Rectal smooth muscle tissue (tissue), 1 donor: ENCODE measurements around the gene AADACL3.
"Not testable (repeated sequence)": the region's sequence is repeated elsewhere in the genome, so short reads cannot be mapped to it uniquely, and the experiment has no call there.

Experiments used
- H3K27ac ChIP-seq: one replicate; pipeline ENCODE4 v1.7.0; 2013; ENCODE audit warnings: low read depth, low read length, inconsistent platforms
- H3K27me3 ChIP-seq: one replicate; pipeline ENCODE4 v1.7.0; 2013; ENCODE audit warnings: low read length; ENCODE audit not compliant: control insufficient read depth, insufficient read depth
- H3K36me3 ChIP-seq: one replicate; pipeline ENCODE4 v1.7.0; 2013; ENCODE audit warnings: low read length; ENCODE audit not compliant: control insufficient read depth, insufficient read depth
- H3K4me1 ChIP-seq: one replicate; pipeline ENCODE4 v1.7.0; 2013; ENCODE audit warnings: low read length; ENCODE audit not compliant: control insufficient read depth, insufficient read depth
- H3K4me3 ChIP-seq: one replicate; pipeline ENCODE4 v1.7.0; 2013; ENCODE audit warnings: low read length
- H3K9ac ChIP-seq: one replicate; pipeline ENCODE4 v1.7.0; 2013; ENCODE audit warnings: low read length

Gene AADACL3

DNA sequence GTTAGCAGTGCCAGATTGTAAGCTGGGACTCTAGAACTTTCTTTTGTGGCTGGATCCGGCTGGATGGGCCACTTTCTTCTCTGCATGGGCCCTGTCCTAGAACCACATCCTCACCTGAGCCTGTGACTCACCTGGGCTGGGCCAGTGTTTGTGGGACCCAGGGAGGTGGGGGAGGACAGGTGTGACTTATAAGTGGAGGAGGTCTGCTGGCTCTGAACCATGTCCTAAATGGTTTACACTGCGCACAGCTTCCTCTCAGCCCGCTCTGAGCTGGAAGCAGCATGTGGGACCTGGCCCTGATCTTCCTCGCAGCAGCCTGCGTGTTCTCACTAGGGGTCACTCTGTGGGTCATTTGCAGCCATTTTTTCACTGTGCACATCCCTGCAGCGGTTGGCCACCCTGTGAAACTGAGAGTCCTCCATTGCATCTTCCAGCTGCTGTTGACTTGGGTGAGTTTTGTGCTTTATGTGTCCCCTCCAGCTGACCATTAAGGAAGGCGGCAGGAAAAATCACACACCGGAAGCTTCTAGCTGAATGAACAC is at the start of gene AADACL3:
AADACL3 (plus strand) TSS at position 215 of the 542 bp plus-strand sequence; CDS start at position 282, 67 bp downstream.
- H3K36me3 ChIP-seq: no peaks in the 10 kb centered on the region
- no peaks in the 10 kb centered on the region for H3K27me3 ChIP-seq
- H3K4me3 ChIP-seq: no peak within 1 kb of the TSS
- H3K27ac ChIP-seq: no peak within 1 kb of the TSS
- H3K9ac ChIP-seq: no peak within 1 kb of the TSS
- H3K4me1 ChIP-seq: no peaks in the 10 kb centered on the region

DNA sequence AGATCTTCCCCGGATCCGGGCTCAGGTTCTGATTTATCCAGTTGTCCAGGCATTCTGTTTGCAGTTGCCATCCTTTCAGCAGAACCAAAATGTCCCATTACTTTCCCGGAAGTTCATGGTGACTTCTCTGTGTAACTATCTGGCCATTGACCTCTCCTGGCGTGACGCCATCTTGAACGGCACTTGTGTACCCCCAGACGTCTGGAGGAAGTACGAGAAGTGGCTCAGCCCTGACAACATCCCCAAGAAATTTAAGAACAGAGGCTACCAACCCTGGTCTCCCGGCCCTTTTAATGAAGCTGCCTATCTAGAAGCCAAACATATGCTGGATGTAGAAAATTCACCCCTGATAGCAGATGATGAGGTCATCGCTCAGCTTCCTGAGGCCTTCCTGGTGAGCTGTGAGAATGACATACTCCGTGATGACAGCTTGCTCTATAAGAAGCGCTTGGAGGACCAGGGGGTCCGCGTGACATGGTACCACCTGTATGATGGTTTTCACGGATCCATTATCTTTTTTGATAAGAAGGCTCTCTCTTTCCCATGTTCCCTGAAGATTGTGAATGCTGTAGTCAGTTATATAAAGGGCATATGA is 49.7 kb upstream of the AADACL3 start:
- no peak overlapping the region for H3K9ac ChIP-seq

GRCh38 chr1:12669529-12670068 is 46.3 kb upstream of the AADACL3 start:
- H3K9ac ChIP-seq: no peak overlapping the region

More for the DNA sequence above, 49.7 kb upstream of the AADACL3 start:
- Histone ChIP-seq H3K27me3 (no peaks in the 10 kb centered on the region), H3K36me3 (no peaks in the 10 kb centered on the region), H3K27ac (no peak overlapping the region), H3K4me1 (no peaks in the 10 kb centered on the region), H3K4me3 (no peak overlapping the region)

DNA sequence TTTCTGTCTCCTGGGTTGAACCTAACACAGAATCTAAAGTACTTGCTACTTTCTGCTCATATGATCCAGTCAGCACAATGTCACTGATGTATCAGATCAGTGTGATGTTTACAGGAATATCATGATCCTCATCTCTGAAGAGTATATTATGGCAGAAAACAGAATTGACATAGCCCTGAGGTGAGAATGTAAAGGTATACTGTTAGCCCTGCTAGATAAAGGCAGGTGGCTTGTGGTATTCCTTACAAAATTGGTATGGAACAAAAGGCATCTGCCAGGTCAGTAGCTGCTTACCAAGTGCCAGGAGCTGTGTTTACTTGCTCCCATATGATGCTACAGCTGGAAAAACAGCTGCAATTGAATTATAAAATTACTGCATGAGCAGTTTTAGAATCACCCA is 41.6 kb upstream of the AADACL3 start:
- no peaks in the 10 kb centered on the region for H3K36me3 ChIP-seq
- H3K4me3 ChIP-seq: no peak overlapping the region
- no peak overlapping the region for H3K27ac ChIP-seq
- no peaks in the 10 kb centered on the region for H3K27me3 ChIP-seq
- H3K4me1 ChIP-seq: no peaks in the 10 kb centered on the region
- H3K9ac ChIP-seq: no peak overlapping the region

More at GRCh38 chr1:12669529-12670068, 46.3 kb upstream of the AADACL3 start:
- no peak overlapping the region for H3K4me3 ChIP-seq
- H3K27me3 ChIP-seq: no peaks in the 10 kb centered on the region
- no peak overlapping the region for H3K27ac ChIP-seq
- H3K36me3 ChIP-seq: no peaks in the 10 kb centered on the region
- H3K4me1 ChIP-seq: no peaks in the 10 kb centered on the region

DNA sequence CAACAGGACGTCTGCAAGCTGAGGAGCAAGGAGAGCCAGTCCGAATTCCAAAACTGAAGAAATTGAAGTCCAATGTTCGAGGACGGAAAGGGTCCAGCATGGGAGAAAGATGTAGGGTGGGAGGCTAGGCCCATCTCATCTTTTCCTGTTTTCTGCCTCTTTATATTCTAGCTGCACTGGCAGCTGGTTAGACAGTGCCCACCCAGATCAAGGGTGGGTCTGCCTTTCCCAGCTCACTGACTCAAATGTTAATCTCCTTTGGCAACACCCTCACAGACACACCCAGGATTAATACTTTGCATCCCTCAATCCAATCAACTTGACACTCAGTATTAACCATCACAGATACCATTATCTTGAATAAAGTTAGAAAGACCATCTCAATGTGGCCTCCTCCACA is 39.8 kb upstream of the AADACL3 start:
- not testable (repeated sequence) for H3K9ac ChIP-seq, H3K4me3 ChIP-seq

GRCh38 chr1:12677565-12677964 is 38.3 kb upstream of the AADACL3 start:
- no peak overlapping the region for H3K4me3 ChIP-seq
- no peak overlapping the region for H3K27ac ChIP-seq
- H3K9ac ChIP-seq: no peak overlapping the region
- no peaks in the 10 kb centered on the region for H3K4me1 ChIP-seq
- H3K27me3 ChIP-seq: no peaks in the 10 kb centered on the region
- H3K36me3 ChIP-seq: no peaks in the 10 kb centered on the region

More for the DNA sequence above, 39.8 kb upstream of the AADACL3 start:
- not testable (repeated sequence) for H3K27me3 ChIP-seq, H3K4me1 ChIP-seq, H3K36me3 ChIP-seq, H3K27ac ChIP-seq

DNA sequence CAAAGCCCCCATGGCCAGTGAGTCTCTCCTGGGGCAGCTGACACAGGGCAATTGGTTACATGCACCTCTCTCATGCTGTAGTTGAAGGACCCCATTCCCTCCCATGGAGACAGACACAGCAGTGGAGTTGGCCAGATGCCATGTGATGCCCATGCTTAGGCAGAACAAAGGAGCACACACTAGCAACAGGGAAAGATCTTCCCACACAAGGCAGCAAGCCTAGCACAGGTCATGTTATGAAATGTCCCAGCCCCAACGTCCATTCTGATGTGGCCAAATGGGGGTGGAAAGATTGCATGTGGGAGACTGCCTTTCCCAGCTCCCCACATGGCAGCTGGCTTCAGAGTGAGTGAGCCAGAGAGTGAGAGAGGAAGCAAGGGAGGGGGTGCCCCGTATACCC is 37.6 kb upstream of the AADACL3 start:
- Histone ChIP-seq H3K36me3 (no peaks in the 10 kb centered on the region), H3K27me3 (no peaks in the 10 kb centered on the region), H3K4me3 (no peak overlapping the region), H3K4me1 (no peaks in the 10 kb centered on the region), H3K27ac (no peak overlapping the region), H3K9ac (no peak overlapping the region)

- Histone ChIP-seq H3K4me3 (no peak overlapping the region), H3K27ac (no peak overlapping the region), H3K4me1 (no peaks in the 10 kb centered on the region), H3K27me3 (no peaks in the 10 kb centered on the region), H3K36me3 (no peaks in the 10 kb centered on the region), H3K9ac (no peak overlapping the region)
These were observed 37.1 kb upstream of the AADACL3 start for GRCh38 chr1:12678820-12679219.

DNA sequence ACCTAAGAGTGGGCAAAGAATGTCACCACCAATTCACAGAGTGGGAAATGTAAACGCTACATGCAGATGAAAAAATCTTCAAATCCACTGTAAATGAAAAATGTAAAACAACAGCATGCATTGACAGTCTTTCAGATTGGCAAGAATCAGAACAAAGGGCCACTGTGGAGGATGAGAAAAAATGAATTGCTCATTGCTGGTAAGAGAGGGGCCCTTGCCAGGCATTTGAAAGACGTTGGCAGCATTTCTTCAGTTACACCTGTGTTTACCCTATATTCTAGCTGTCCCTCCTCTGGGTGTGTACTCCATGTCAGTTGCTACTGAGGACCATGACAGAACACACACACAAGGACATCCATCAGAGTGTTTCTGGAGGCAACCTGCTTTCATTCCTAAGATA is 25.8 kb upstream of the AADACL3 start:
- no peaks in the 10 kb centered on the region for H3K27me3 ChIP-seq
- no peaks in the 10 kb centered on the region for H3K36me3 ChIP-seq
- H3K4me1 ChIP-seq: no peaks in the 10 kb centered on the region
- no peak overlapping the region for H3K4me3 ChIP-seq
- no peak overlapping the region for H3K27ac ChIP-seq
- no peak overlapping the region for H3K9ac ChIP-seq

- Histone ChIP-seq H3K4me1 (no peaks in the 10 kb centered on the region), H3K4me3 (no peak overlapping the region), H3K9ac (no peak overlapping the region), H3K27ac (no peak overlapping the region), H3K36me3 (no peaks in the 10 kb centered on the region), H3K27me3 (no peaks in the 10 kb centered on the region)
These were observed 22.7 kb upstream of the AADACL3 start for GRCh38 chr1:12692967-12693782.

GRCh38 chr1:12696658-12697057 is 19.3 kb upstream of the AADACL3 start:
- Histone ChIP-seq H3K27me3 (no peaks in the 10 kb centered on the region), H3K27ac (no peak overlapping the region), H3K9ac (no peak overlapping the region), H3K4me3 (no peak overlapping the region), H3K36me3 (no peaks in the 10 kb centered on the region), H3K4me1 (no peaks in the 10 kb centered on the region)

DNA sequence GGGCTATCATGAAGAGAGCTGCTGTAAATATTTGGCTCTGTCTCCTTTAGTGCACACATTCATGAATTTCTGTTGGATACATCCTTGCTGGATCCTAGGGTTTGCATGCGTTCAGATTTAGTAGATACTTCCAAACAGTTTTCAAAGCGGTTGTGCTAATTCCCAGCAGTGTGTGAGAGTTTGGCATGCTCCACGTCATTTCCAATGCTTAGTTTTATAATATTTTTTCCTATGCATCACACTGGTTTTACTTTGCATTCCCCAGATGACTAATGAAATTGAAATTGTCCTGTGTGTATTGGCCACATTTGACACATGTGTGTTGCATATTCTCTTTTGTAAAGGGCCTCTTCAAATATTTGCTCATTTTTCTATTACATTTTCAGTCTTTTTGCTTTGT is 18.5 kb upstream of the AADACL3 start:
- H3K9ac ChIP-seq: no peak overlapping the region
- no peak overlapping the region for H3K4me3 ChIP-seq
- no peaks in the 10 kb centered on the region for H3K27me3 ChIP-seq
- no peaks in the 10 kb centered on the region for H3K4me1 ChIP-seq
- no peaks in the 10 kb centered on the region for H3K36me3 ChIP-seq
- H3K27ac ChIP-seq: no peak overlapping the region
